GM21825 (cell line): ENCODE results near the gene SRCIN1.
"Not testable (repeated sequence)": the region's sequence is repeated elsewhere in the genome, so short reads cannot be mapped to it uniquely, and the experiment has no call there.

Experiments used
- ATAC-seq: cut with Tn5 transposase; IDR thresholded peaks from one replicate; pipeline ENCODE4 v1.9.1; 2021; ENCODE audit warnings: mild to moderate bottlenecking, moderate library complexity; ENCODE audit not compliant: unreplicated experiment

SRCIN1 gene, protein sequence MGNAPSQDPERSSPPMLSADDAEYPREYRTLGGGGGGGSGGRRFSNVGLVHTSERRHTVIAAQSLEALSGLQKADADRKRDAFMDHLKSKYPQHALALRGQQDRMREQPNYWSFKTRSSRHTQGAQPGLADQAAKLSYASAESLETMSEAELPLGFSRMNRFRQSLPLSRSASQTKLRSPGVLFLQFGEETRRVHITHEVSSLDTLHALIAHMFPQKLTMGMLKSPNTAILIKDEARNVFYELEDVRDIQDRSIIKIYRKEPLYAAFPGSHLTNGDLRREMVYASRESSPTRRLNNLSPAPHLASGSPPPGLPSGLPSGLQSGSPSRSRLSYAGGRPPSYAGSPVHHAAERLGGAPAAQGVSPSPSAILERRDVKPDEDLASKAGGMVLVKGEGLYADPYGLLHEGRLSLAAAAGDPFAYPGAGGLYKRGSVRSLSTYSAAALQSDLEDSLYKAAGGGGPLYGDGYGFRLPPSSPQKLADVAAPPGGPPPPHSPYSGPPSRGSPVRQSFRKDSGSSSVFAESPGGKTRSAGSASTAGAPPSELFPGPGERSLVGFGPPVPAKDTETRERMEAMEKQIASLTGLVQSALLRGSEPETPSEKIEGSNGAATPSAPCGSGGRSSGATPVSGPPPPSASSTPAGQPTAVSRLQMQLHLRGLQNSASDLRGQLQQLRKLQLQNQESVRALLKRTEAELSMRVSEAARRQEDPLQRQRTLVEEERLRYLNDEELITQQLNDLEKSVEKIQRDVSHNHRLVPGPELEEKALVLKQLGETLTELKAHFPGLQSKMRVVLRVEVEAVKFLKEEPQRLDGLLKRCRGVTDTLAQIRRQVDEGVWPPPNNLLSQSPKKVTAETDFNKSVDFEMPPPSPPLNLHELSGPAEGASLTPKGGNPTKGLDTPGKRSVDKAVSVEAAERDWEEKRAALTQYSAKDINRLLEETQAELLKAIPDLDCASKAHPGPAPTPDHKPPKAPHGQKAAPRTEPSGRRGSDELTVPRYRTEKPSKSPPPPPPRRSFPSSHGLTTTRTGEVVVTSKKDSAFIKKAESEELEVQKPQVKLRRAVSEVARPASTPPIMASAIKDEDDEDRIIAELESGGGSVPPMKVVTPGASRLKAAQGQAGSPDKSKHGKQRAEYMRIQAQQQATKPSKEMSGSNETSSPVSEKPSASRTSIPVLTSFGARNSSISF

DNA sequence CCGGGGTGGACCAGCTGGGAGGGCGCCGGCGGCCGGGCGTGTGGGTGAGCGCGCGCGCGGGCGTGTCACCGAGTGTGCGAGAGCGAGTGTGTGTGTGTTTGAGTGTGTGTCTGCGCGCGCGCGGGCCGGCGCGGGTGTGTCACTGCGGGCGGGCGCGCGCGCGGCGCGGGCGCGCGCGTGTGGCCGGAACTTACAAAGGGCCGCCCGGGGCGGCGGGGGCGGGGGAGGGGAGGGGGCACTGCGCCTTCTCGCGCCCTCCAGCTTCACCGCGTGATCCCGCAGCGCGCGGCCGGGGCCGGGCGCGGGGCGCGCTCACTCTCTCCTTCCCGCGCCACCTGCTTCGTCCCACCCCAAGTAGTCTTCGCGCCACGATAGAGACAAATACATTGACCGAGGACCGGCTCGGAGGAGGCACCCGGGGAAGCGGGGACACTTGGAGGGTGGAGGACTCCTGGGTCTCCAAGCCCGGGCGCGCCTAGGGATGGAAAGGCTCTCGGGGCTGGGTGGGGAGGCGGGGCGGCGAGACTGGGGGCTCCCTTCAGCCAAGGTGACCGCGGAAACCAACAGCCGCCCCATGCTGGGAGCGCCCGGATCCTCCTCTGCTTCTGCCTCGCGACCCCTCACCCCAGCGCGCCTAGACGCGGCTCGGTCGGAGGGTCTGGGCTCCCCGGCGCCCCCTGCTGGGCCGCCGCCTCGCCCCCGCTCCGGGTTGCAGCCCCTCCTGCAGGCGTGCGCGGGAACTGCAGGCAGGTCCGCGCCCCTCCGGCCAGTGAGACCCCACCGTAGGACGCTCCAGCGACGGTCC lies at the start of gene SRCIN1:
TSS of gene SRCIN1 (minus strand) at position 112 of the 805 bp plus-strand sequence. CDS start 247 bp downstream, outside the sequence.
- ATAC-seq = no peak

DNA sequence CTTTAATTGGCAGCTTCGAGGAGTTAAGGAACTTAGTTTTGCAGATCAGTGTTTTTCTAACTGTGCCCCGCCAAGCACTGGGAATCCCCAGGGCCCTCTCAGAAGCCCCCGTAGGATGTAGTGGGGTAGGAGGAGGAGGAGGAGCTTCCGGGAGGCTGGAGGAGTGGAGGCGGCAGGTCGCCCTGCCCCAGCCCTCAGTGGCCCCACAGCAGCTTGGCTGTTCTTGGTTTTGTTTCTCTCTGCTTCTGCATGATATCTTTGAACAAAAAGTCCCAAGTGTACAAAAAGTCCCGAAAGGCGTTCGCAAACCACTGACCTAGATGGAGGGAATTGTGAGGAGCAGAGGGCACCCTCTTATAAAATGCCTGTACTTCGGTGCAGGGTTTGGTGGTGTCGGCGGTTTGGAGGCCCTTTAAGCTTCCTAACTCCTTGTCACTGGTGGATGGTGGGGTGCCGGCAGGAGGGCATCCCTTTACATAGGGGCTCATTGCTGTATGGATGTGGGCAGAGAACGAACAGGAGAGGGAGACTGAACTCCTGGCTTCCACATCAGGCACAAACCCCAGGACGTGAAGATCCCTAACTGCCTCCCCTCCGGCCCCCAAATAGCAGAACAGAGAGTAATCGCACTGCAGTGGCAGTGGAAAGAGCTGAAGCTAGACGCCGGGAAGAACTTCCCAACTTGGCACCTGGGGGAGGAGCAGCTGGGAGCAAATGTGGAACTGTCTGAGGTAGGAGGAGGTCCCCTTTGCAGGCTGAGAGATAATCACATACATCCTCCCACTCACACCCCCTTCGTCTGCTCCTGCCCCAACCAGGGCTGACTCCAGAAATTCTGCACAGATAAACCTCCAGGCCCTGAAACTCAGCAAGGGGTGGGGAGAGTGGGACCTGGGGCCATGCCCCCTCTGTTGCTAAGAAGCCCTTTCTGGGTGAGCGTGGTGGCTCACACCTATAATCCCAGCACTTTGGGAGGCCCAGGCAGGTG lies 49.0 kb upstream of the SRCIN1 start:
- ATAC-seq = no peak

DNA sequence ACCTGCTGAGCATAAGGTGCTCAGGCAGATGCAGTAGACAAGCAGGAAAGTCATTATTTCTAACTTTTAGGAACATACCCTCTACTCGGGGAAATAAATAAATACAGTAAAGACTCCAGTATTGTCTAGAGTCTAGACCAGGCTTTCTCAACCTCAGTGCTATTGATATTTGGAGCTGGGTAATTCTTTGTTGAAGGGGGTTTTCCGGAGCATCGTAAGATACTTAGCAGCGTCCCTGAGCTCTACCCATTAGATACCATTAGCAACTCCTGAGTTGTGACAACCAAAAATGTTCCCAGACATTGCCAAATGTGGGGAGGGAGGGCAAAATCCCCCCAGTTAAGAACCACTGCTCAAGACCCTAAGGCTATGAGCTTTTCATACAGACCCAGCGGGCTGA lies 47.9 kb upstream of the SRCIN1 start:
- no peak for ATAC-seq

DNA sequence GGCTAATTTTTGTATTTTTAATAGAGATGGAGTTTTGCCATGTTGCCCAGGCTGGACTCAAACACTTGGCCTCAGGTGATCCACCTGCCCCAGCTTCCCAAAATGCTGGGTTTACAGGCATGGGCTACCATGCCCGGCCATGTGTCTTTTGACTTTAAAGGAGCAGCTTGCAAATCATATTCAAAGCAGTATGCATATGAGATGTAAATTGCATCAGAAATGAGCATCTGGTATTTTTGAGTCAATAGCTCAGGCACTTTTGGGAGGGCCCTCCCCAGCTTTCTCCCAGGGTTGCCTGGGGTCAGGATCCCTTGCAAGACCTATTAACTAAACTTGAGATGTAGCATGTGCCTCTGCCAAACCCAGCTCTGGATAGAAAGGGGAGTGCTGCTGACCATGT lies 47.5 kb upstream of the SRCIN1 start:
- ATAC-seq = no peak

DNA sequence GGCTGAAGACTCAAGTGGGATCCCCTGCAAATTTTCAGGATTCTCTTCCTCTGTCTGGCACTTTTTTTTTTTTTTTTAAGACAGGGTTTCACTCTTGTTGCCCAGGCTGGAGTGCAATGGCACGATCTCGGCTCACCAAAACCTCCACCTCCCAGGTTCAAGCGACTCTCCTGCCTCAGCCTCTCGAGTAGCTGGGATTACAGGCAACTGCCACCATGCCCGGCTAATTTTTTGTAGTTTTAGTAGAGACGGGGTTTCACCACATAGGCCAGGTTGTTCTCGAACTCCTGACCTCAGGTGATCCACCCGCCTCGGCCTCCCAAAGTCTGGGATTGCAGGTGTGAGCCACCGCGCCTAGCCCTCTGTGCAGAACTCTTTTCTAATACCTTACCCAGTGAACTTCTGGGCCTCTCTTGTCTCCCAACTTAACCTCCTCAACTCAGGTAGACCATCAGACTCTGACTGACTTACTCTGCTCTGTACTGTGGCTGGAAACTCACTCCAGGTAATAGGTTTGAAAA lies 45.0 kb upstream of the SRCIN1 start:
- ATAC-seq = not testable (repeated sequence)

DNA sequence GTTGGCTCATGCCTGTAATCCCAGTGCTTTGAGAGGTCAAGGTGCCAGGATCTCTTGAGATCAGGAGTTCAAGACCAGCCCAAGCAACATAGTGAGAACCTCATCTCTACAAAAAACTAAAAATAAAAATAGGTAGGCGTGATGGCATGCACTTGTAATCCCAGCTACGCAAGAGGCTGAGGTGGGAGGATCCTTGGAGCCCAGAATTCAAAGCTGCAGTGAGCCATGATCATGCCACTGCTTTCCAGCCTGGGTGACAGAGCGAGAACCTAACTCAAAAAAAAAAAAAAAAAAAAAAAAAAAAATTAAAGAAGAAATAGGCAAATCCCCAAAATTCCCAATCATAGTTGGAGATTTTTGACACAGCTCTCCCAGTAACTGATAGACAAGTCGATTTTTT lies 32.2 kb upstream of the SRCIN1 start:
- no peak for ATAC-seq

DNA sequence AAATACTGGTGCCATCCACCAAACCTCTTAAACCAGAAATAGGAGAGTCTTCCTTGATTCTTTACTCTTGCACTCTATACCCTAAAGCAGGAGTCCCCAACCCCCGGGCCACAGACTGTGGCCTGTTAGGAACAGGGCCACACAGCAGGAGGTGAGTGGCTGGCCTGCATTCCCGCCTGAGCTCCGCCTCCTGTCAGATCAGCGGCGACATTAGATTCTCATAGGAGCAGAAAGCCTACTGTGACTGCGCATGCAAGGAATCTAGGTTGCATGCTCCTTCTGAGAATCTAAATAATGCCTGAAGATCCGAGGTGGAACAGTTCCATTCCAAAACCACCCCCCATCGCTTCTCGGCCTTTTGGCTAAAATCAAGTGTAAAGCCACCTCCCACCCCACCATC lies 30.3 kb upstream of the SRCIN1 start:
- ATAC-seq = no peak

DNA sequence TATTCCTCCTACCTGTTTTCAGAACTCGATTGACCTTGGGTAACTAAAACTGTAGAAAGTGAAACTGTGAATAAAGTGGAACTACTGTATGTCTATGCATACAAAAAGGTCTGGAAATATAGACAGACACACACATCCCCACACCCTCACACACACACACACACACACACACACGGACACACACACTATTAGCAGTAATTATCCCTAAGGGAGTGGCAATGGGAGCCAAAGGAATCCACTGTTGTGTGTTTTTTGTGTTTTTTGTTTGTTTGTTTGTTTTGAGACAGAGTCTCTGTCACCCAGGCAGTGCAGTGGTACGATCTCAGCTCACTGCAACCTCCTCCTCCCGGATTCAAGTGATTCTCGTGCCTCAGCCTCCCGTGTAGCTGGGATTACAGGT lies 26.6 kb upstream of the SRCIN1 start:
- ATAC-seq = no peak

DNA sequence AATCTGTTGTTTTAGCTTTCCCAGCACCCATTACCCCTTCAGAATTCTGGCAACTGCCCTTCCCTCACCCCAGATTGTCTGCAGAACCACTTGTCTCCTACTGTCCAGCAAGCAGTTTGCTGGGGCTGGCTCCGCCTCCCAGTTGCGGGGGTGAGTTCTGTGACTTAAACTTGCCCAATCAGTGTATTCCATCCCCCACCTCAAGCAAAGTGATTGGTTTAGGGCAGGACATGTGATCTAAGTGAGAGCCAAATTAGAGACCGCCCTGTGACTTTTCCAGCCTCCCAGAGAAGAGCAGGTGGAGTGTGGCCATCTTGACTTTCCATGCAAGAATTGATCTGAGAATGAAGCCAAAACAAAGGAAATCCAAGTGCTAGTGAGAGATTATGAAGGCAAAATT lies 22.7 kb upstream of the SRCIN1 start:
- no peak for ATAC-seq

DNA sequence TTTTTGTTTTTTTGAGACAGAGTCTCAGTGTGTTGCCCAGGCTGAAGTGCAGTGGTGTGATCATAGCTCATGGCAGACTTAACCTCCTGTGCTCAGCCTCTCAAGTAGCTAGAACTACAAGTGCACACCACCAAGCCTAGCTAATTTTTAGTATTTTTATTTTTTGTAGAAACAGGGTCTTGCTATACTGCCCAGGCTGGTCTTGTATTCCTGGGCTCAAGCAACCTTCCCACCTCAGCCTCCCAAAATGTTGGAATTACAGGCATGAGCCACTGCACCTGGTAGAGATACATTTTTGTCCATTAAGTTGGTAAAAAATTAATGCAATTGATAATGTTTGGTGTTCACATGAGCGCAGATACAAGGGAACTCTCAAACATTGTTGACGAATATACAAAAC lies 22.2 kb upstream of the SRCIN1 start:
- ATAC-seq = no peak

DNA sequence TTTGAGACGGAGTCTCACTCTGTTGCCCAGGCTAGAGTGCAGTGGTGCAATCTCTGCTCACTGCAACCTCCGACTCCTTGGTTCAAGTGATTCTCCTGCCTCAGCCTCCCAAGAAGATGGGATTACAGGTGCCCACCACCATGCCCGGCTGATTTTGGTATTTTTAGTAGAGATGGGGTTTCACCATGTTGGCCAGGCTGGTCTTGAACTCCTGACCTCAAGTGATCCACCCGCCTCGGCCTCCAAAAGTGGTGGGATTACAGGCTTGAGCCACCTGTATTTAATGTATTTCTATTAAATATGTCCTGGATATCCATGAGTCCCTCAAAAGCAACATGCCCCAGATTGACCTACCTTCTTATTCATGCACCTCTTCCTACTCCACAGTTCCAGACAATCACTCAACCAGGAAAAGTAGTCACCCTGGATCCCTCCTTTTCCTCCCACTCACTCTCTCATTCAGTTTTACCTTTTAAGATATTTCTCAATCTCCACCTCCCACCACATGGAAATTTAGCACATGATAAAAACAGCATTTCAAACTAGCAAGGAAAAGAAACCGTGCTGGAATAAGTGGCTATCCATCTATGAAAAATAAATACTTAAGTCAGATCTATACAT lies 21.0 kb upstream of the SRCIN1 start:
- ATAC-seq = not testable (repeated sequence)

DNA sequence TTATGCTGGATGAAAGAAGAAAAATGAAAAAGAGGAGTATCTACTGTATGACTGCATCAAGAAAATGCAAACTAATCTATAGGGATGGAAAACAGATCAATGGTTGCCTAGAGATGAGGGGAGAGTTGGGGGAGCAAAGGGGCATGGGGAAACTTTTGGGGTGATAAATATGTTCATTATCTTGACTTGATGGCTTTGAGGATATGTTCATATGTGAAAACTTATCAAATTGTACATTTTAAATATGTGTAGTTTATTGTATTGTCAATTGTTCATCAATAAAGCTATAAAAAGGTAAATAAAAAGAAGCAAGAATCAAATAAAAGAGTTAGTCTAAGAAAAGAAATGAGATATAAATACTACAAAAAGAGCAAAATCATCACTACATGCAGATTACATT lies 19.7 kb upstream of the SRCIN1 start:
- ATAC-seq = no peak

DNA sequence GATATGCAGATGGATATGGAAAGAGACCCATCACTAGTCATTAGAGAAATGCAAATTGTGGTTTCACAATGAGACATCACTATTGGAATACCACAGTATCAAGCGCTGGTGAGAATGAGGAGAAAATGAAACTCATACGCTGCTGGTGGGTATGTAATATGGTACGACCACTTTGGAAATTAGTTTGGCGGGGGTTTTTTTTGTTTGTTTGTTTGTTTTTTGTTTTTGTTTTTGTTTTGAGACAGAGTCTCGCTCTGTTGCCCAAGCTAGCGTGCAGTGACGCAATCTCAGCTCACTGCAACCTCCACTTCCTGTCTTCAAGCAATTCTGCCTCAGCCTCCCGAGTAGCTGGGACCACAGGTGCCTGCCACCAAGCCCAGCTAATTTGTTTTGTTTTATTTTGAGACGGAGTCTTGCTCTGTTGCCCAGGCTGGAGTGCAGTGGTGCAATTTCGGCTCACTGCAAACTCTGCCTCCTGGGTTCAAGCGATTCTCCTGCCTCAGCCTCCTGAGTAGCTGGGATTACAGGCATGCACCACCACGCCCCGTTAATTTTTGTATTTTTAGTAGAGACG lies 19.1 kb upstream of the SRCIN1 start:
- peak; percentile 63 for ATAC-seq

DNA sequence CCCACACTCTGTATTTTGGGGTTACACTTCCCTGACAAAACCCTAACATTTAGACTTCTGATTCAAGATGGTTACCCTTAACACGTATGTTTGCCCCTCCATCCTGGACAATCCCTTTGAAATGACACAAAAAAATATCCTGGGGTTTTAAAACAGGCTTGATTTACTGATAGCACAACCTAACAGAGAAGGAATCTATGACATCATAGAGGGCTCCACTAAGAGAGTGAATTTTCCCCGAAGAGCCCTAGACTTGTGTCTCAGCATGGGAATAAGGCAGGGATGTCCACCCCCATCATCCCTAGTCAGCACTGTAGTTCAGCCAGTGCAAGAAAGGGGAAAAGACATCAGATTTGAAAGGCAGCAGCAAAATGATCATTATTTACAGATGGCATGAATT lies 15.8 kb upstream of the SRCIN1 start:
- no peak for ATAC-seq

DNA sequence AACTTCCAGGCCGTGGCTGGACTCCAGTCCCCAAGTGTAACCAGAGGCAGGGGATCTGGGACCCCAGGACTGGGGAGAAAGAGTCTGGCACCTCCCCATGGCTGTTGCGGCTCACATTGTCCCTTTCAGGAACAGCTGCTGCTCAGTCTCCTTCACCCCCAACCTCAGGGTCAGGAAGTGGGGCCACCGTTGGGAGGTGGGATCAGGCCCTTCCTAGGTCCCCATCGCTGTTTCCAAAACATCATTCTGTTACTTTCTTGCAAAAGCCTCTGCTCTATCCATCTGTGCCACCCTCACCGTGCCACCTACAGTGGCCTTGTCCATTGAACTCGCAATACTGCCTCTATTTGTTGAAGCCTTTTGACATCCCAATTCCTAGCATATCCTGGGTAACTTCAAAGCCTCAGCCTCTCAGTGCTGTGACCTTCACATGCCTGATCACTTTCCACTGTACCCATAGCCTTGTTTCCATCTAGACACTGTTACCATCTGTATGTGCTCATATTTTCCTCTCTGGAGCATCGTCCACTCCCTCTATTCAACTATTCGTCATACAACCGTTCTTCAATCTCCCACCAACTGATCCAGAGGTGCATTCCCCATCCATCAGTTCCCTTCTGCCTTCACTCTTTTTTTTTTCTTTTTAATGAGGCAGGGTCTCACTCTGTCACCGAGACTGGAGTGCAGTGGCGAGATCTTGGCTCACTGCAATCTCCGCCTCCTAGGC lies 15.0 kb upstream of the SRCIN1 start:
- ATAC-seq = no peak

DNA sequence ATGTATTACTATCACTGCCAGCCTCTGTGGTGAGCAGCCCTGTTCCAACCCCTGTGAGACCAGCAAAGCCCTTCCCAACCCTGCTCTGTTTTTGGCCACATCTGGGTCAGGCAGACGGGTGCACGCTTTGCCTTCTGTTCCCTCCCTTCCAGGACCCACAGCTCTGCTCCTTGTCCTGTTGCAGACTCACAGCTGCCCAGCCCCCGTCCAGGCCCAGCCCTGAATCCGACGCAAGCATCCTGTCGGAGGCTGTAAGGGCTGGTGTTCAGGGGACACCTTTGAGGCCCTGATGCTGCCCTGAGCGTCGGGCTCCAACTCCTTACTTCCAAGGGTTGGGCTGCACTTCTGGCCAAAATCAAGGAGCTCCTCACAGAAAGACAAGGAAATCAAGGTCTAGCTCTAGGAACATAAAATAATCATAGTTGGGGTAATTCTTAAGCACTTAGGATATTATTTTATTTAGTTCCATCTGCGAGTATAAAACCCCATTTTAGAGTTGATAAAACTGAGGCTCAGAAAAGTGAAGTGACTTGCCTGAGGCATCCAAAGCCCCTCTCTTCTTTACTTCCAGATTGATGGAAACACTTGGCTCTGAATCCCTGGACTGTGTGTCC lies 14.3 kb upstream of the SRCIN1 start:
- ATAC-seq = no peak

DNA sequence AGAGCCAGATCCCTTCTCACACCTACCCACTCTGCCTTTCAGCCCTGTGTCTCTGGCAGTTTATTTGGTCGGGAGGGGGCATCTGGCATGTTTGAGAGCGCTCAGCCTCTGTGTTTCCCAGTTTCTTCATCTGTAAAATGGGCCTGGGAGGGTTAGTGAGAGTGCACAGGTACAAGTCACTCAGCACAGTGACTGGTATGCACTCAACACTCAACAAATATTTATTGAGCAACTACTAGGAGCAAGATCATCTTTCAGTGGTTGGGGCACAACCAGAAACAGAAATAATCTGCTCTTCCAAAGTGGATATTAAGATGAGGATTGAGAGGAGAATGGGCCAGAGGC lies 13.7 kb upstream of the SRCIN1 start:
- no peak for ATAC-seq
